H1 (cell line): ENCODE measurements around the gene FRMD3. TPM values are rescaled to one million over a fixed set of nuclear protein-coding genes. Genes with fewer than 3 reads are reported as not detected.

Experiments used
- CTCF ChIA-PET: fragments of 300-600 bp; sonication (Branson Sonifier 250); formaldehyde crosslinking; loops from one replicate; lab custom pipeline; 2021; ENCODE audit not compliant: partially characterized antibody; lab: Charles Lee
- POLR2A ChIA-PET: fragments of 300-600 bp; sonication (Branson Sonifier 250); formaldehyde crosslinking; loops from one replicate; lab custom pipeline; 2021; ENCODE audit warnings: inconsistent platforms; ENCODE audit not compliant: partially characterized antibody; lab: Charles Lee
- DNase-seq, 2 experiments: peaks; one replicate each; pipeline versions ENCODE4 v3.0.0 to v3.0.0-alpha.2; 2010 to 2022; ENCODE audit warnings: low spot score in 2 of 2, low read depth in 1 of 2, mixed read lengths in 1 of 2
- FAIRE-seq: peaks from 2 replicates; lab custom pipeline; 2011; peaks lifted over from hg19 to GRCh38; lab: Jason Lieb, UNC
- H2AFZ ChIP-seq: 2 replicates; pipeline ENCODE4 v1.8.1; 2012; ENCODE audit warnings: low read length, inconsistent platforms
- H2AK5ac ChIP-seq: 2 replicates; pipeline ENCODE4 v1.6.1; 2013; ENCODE audit warnings: low read depth, low read length
- H2BK120ac ChIP-seq: replicated peaks from 2 replicates; pipeline ENCODE3; 2013; ENCODE audit warnings: low read depth, low read length, inconsistent platforms
- H2BK12ac ChIP-seq: 2 replicates; pipeline ENCODE4 v1.6.1; 2013; ENCODE audit warnings: low read depth, low read length
- H2BK15ac ChIP-seq: 2 replicates; pipeline ENCODE4 v1.6.1; 2013; ENCODE audit warnings: low read length
- H2BK20ac ChIP-seq: 2 replicates; pipeline ENCODE4 v1.6.1; 2013; ENCODE audit warnings: low read length
- H2BK5ac ChIP-seq: 2 replicates; pipeline ENCODE4 v1.6.1; 2013; ENCODE audit warnings: low read depth, low read length
- H3K14ac ChIP-seq: 2 replicates; pipeline ENCODE4 v1.6.1; 2013; ENCODE audit warnings: inconsistent platforms; ENCODE audit not compliant: insufficient read length
- H3K18ac ChIP-seq: 2 replicates; pipeline ENCODE4 v1.6.1; 2013; ENCODE audit warnings: low read length; ENCODE audit errors: extremely low read depth
- H3K23ac ChIP-seq: 2 replicates; pipeline ENCODE4 v1.6.1; 2013; ENCODE audit warnings: inconsistent platforms; ENCODE audit not compliant: insufficient read length
- H3K23me2 ChIP-seq: 2 replicates; pipeline ENCODE4 v1.6.1; 2013; ENCODE audit warnings: low read depth, low read length
- H3K27ac ChIP-seq: 2 replicates; pipeline ENCODE4 v1.6.1; 2011; ENCODE audit warnings: low read depth, low read length, inconsistent platforms
- H3K27me3 ChIP-seq, 4 experiments: replicated peaks in 1 of 4; 1 replicate in 1 of 4; 2 replicates in 3 of 4; pipeline versions ENCODE4 v1.6.1 to v1.8.1; 2011 to 2013; ENCODE audit warnings: low read length in 3 of 4, mild to moderate bottlenecking in 3 of 4, inconsistent platforms in 2 of 4, mixed read lengths in 2 of 4, moderate library complexity in 1 of 4; ENCODE audit not compliant: control insufficient read depth in 3 of 4, insufficient read depth in 3 of 4; ENCODE audit errors: extremely low read depth in 1 of 4
- H3K36me3 ChIP-seq, 4 experiments: 2 replicates each; pipeline versions ENCODE4 v1.6.1 to v1.8.1; 2011 to 2013; ENCODE audit warnings: mild to moderate bottlenecking in 4 of 4, low read length in 3 of 4, moderate library complexity in 2 of 4, control low read depth in 1 of 4, inconsistent platforms in 1 of 4; ENCODE audit not compliant: insufficient read depth in 4 of 4, control insufficient read depth in 2 of 4
- H3K4ac ChIP-seq: replicated peaks from 2 replicates; pipeline ENCODE3; 2013; ENCODE audit warnings: low read length, low read depth, mixed read lengths, inconsistent platforms; ENCODE audit not compliant: insufficient read length
- H3K4me1 ChIP-seq, 4 experiments: replicated peaks in 1 of 4; 1 replicate in 1 of 4; 2 replicates in 3 of 4; pipeline versions ENCODE4 v1.6.1 to v1.8.1; 2011 to 2013; ENCODE audit warnings: low read length in 3 of 4, inconsistent platforms in 2 of 4, mixed read lengths in 1 of 4; ENCODE audit not compliant: insufficient read depth in 4 of 4, control insufficient read depth in 3 of 4
- H3K4me2 ChIP-seq, 2 experiments: 2 replicates each; pipeline versions ENCODE4 v1.6.1 to v1.8.1; 2011 to 2013; ENCODE audit warnings: low read depth in 2 of 2, low read length in 2 of 2, control low read depth in 1 of 2, inconsistent platforms in 1 of 2, mild to moderate bottlenecking in 1 of 2; ENCODE audit not compliant: insufficient read depth in 1 of 2
- H3K4me3 ChIP-seq, 4 experiments: fragments of 200-600, 300-600 bp in 1 of 4; sonication (generic), shearing (Covaris generic), sonication (Bioruptor Twin) in 1 of 4; 2 replicates each; pipeline versions ENCODE4 v1.5.1 to v1.8.1; 2011 to 2016; ENCODE audit warnings: low read length in 4 of 4, low read depth in 3 of 4, control low read depth in 2 of 4, inconsistent platforms in 2 of 4, mild to moderate bottlenecking in 2 of 4, mixed read lengths in 1 of 4, moderate library complexity in 1 of 4; ENCODE audit not compliant: insufficient read depth in 2 of 4; ENCODE audit errors: extremely low read depth in 1 of 4
- H3K56ac ChIP-seq: replicated peaks from 2 replicates; pipeline ENCODE3; 2013; ENCODE audit warnings: low read depth, mild to moderate bottlenecking, mixed read lengths, low read length, inconsistent platforms; ENCODE audit not compliant: insufficient read length
- H3K79me1 ChIP-seq: 2 replicates; pipeline ENCODE4 v1.6.1; 2013; ENCODE audit warnings: low read depth, low read length, control low read depth
- H3K79me2 ChIP-seq, 2 experiments: 2 replicates each; pipeline versions ENCODE4 v1.6.1 to v1.8.1; 2012 to 2013; ENCODE audit warnings: low read length in 2 of 2, mild to moderate bottlenecking in 2 of 2, inconsistent platforms in 1 of 2; ENCODE audit not compliant: insufficient read depth in 2 of 2, control insufficient read depth in 1 of 2
- H3K9ac ChIP-seq, 4 experiments: replicated peaks in 1 of 4; 1 replicate in 1 of 4; 2 replicates in 3 of 4; pipeline versions ENCODE4 v1.6.1 to v1.8.1; 2011 to 2013; ENCODE audit warnings: low read depth in 3 of 4, low read length in 3 of 4, control low read depth in 2 of 4, mild to moderate bottlenecking in 2 of 4, moderate library complexity in 2 of 4, inconsistent platforms in 1 of 4; ENCODE audit errors: extremely low read depth in 1 of 4
- H3K9me3 ChIP-seq, 2 experiments: 2 replicates each; pipeline versions ENCODE4 v1.6.1 to v1.8.1; 2012 to 2013; ENCODE audit warnings: mild to moderate bottlenecking in 2 of 2, moderate library complexity in 2 of 2, control low read depth in 1 of 2, inconsistent platforms in 1 of 2, low read depth in 1 of 2, low read length in 1 of 2, mixed read lengths in 1 of 2; ENCODE audit not compliant: insufficient read depth in 2 of 2
- H4K20me1 ChIP-seq, 2 experiments: replicated peaks in 1 of 2; 2 replicates each; pipeline versions ENCODE3 to v1.8.1; 2011 to 2013; ENCODE audit warnings: inconsistent platforms in 2 of 2, low read length in 2 of 2, mild to moderate bottlenecking in 1 of 2; ENCODE audit not compliant: insufficient read depth in 2 of 2, control insufficient read depth in 1 of 2
- H4K5ac ChIP-seq: 2 replicates; pipeline ENCODE4 v1.6.1; 2013; ENCODE audit warnings: low read length, low read depth, mixed read lengths, inconsistent platforms; ENCODE audit not compliant: insufficient read length
- H4K8ac ChIP-seq: 2 replicates; pipeline ENCODE4 v1.8.0; 2013; ENCODE audit warnings: mild to moderate bottlenecking, moderate library complexity, low read length, inconsistent platforms; ENCODE audit not compliant: insufficient read depth; ENCODE audit errors: extremely low read depth
- H4K91ac ChIP-seq: replicated peaks from 2 replicates; pipeline ENCODE3; 2013; ENCODE audit warnings: low read length, mixed read lengths, inconsistent platforms; ENCODE audit not compliant: insufficient read length
- EGR1 ChIP-seq: IDR thresholded peaks from 2 replicates; pipeline ENCODE4 v1.6.1; 2011; ENCODE audit warnings: low read depth, low read length, borderline replicate concordance
- EP300 ChIP-seq, 2 experiments: IDR thresholded peaks; 1 replicate in 1 of 2; 2 replicates in 1 of 2; pipeline ENCODE4 v1.6.1; 2011 to 2012; ENCODE audit warnings: low read depth in 2 of 2, low read length in 2 of 2, mild to moderate bottlenecking in 2 of 2, borderline replicate concordance in 1 of 2, inconsistent platforms in 1 of 2, moderate library complexity in 1 of 2
- RBBP5 ChIP-seq: IDR thresholded peaks from 2 replicates; pipeline ENCODE4 v1.7.1; 2012; ENCODE audit warnings: low read depth, mild to moderate bottlenecking, inconsistent platforms, low read length, moderate library complexity, borderline replicate concordance
- RXRA ChIP-seq: IDR thresholded peaks from 2 replicates; pipeline ENCODE4 v1.6.1; 2011; ENCODE audit warnings: low read depth, mild to moderate bottlenecking, low read length, moderate library complexity; ENCODE audit not compliant: insufficient read depth
- SUZ12 ChIP-seq: fragments of 200-600 bp; sonication (generic); IDR thresholded peaks from 2 replicates; pipeline ENCODE4 v1.6.1; 2012; ENCODE audit warnings: mild to moderate bottlenecking, inconsistent platforms, low read length, moderate library complexity, mixed read lengths
- WGBS, 2 experiments: shearing (Covaris generic) in 1 of 2; methylation state at CpG; one replicate each; pipeline versions ENCODE4 v1.1.6 to v1.1.7; 2013 to 2015; ENCODE audit warnings: low lambda C conversion rate in 2 of 2, mixed read lengths in 2 of 2, inconsistent platforms in 1 of 2, low coverage in 1 of 2, missing lambda C conversion rate in 1 of 2; ENCODE audit not compliant: insufficient replicate concordance in 2 of 2, insufficient coverage in 1 of 2, insufficient read length in 1 of 2; ENCODE audit errors: extremely low coverage in 1 of 2, missing lambda C conversion rate in 1 of 2; 5-methylcytosine and 5-hydroxymethylcytosine counted together
- polyA plus RNA-seq, 7 experiments: library from polyadenylated mRNA; depleted of rRNA in 3 of 7; stranded (reverse) in 5 of 7; unstranded in 2 of 7; fragments of >200 nt in 5 of 7; fragments of 200-250 nt in 2 of 7; gene quantifications; 1 replicate in 5 of 7; 2 replicates in 1 of 7; 4 replicates in 1 of 7; pipeline versions ENCODE4 v1.2.1 to v1.2.3, GENCODE V29; 2011 to 2013; ENCODE audit warnings: missing spikeins in 2 of 7, mixed read lengths in 2 of 7
- total RNA-seq: library from RNA; stranded (reverse); fragmentation: NEBNext Ultra II Directional; extraction: Animal tissue kit (Norgen Biotek cat#: 25700); gene quantifications from 2 replicates; pipeline ENCODE4 v1.2.1, GENCODE V29; 2021
- TF ChIP-seq, protein P1 (sequence below), 3 experiments: IDR thresholded peaks; 1 replicate in 2 of 3; 2 replicates in 1 of 3; pipeline versions ENCODE4 v1.5.1 to v1.6.1; 2011; ENCODE audit warnings: low read length in 3 of 3, mild to moderate bottlenecking in 3 of 3, inconsistent platforms in 2 of 3, low read depth in 1 of 3, moderate library complexity in 1 of 3; ENCODE audit not compliant: insufficient read depth in 1 of 3; ENCODE audit errors: control extremely low read depth in 1 of 3
- TF ChIP-seq, protein P2 (sequence below): IDR thresholded peaks from 2 replicates; pipeline ENCODE4 v1.6.1; 2011; ENCODE audit warnings: low read depth, mild to moderate bottlenecking, low read length; ENCODE audit not compliant: insufficient read depth

FRMD3 gene
- total and polyA plus RNA-seq, 2 of the 8 experiments (the other 6 are each of a cell fraction or from before 2014, with no cell fraction given): 0.15 to 1.4 TPM

DNA sequence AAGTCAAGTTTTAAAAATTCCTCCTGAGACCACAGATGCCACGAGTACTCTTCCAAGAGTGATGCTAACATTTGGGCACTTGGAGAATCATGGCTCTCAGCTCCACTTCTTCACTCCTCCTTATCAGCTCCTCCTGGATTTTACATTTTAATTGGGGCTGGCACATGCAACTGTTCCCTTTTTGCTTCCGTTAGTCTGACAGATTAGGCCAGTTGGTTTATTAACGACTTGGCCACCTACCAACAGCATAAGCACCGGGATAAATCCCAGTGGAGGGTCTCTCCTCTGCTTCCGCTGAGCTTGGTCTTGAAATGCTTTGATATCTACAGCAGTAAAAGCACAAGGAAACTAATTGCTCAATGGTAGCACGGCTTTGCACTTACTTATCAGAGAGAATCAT is 340.6 kb downstream of the FRMD3 start:
- H3K4ac ChIP-seq: no peak overlapping the region
- H3K14ac ChIP-seq: no peak overlapping the region
- H2BK15ac ChIP-seq: no peak overlapping the region
- H3K79me2 ChIP-seq: no peaks in the 10 kb centered on the region
- H3K27ac ChIP-seq: no peak overlapping the region
- no peak overlapping the region for H4K5ac ChIP-seq
- H2AFZ ChIP-seq: no peak overlapping the region
- H4K20me1 ChIP-seq: no peaks in the 10 kb centered on the region
- ChIA-PET CTCF (interaction anchor here (0.6 to 1.6 kb wide), 7 partner anchors 12 to 347 kb away, joined by 3 to 4 read pairs (median 3); partner anchors contain the start of gene FRMD3), POLR2A (no interaction called here)
- FAIRE-seq: no peak
- H3K4me1 ChIP-seq: peaks cover 0 to 3% (median 2%) of the 10 kb centered on the region in 4 experiments; a peak in 3 of 7 replicates
- H3K27me3 ChIP-seq: no peaks in the 10 kb centered on the region
- H2BK20ac ChIP-seq: no peak overlapping the region
- H2BK5ac ChIP-seq: no peak overlapping the region
- no peak for DNase-seq
- H3K4me2 ChIP-seq: no peak overlapping the region
- H3K79me1 ChIP-seq: no peaks in the 10 kb centered on the region
- no peak overlapping the region for H4K91ac ChIP-seq
- no peak overlapping the region for H3K23ac ChIP-seq
- H2BK12ac ChIP-seq: no peak overlapping the region
- H3K4me3 ChIP-seq: no peak overlapping the region
- H4K8ac ChIP-seq: no peak overlapping the region
- no peak overlapping the region for H3K9ac ChIP-seq
- no peak overlapping the region for H3K18ac ChIP-seq
- no peak overlapping the region for H2AK5ac ChIP-seq
- no peaks in the 10 kb centered on the region for H3K36me3 ChIP-seq
- no peak overlapping the region for H3K56ac ChIP-seq
- H3K9me3 ChIP-seq: no peaks in the 10 kb centered on the region
- H3K23me2 ChIP-seq: no peaks in the 10 kb centered on the region
- WGBS, 2 experiments: 74% methylated on average over 6 of the region's 6 CpGs; no CpG with 5 or more reads in 1 of the 2 experiments
- no peak overlapping the region for H2BK120ac ChIP-seq
- TF ChIP-seq, protein P1, sequence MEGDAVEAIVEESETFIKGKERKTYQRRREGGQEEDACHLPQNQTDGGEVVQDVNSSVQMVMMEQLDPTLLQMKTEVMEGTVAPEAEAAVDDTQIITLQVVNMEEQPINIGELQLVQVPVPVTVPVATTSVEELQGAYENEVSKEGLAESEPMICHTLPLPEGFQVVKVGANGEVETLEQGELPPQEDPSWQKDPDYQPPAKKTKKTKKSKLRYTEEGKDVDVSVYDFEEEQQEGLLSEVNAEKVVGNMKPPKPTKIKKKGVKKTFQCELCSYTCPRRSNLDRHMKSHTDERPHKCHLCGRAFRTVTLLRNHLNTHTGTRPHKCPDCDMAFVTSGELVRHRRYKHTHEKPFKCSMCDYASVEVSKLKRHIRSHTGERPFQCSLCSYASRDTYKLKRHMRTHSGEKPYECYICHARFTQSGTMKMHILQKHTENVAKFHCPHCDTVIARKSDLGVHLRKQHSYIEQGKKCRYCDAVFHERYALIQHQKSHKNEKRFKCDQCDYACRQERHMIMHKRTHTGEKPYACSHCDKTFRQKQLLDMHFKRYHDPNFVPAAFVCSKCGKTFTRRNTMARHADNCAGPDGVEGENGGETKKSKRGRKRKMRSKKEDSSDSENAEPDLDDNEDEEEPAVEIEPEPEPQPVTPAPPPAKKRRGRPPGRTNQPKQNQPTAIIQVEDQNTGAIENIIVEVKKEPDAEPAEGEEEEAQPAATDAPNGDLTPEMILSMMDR (IDR thresholded peaks at IDR 0.05; ENCODE audit: control extremely low read depth in 1 of 3, insufficient read depth in 1 of 3, low read depth in 1 of 3, low read length in 3 of 3): no peak
- no peak for TF ChIP-seq RBBP5
- TF ChIP-seq, protein P2, sequence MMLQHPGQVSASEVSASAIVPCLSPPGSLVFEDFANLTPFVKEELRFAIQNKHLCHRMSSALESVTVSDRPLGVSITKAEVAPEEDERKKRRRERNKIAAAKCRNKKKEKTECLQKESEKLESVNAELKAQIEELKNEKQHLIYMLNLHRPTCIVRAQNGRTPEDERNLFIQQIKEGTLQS: no peak
- no peak for TF ChIP-seq EGR1
- TF ChIP-seq RXRA: no peak
- no peak for TF ChIP-seq SUZ12
- TF ChIP-seq EP300 (IDR thresholded peaks at IDR 0.05; ENCODE audit: borderline replicate concordance in 1 of 2, low read depth in 2 of 2, low read length in 2 of 2): no peak
